HEK293T (cell line): Measurements from ENCODE around the gene ZMAT3.

Source experiments
- ARNT ChIP-seq: fragments of 450-650 bp; IDR thresholded peaks from 2 replicates; pipeline ENCODE4 v1.6.1; 2017; ENCODE audit warnings: mild to moderate bottlenecking
- BHLHE40 ChIP-seq: fragments of 450-650 bp; IDR thresholded peaks from 2 replicates; pipeline ENCODE4 v1.6.1; 2016; ENCODE audit warnings: mild to moderate bottlenecking, moderate library complexity, borderline replicate concordance
- CTBP1 ChIP-seq: fragments of 450-650 bp; IDR thresholded peaks from 2 replicates; pipeline ENCODE4 v1.6.1; 2016; ENCODE audit warnings: borderline replicate concordance
- HDGF ChIP-seq: fragments of 450-650 bp; IDR thresholded peaks from 2 replicates; pipeline ENCODE4 v1.6.1; 2017; ENCODE audit warnings: antibody characterized with exemption, borderline replicate concordance
- LEF1 ChIP-seq: fragments of 450-650 bp; IDR thresholded peaks from 2 replicates; pipeline ENCODE4 v1.6.1; 2017; ENCODE audit warnings: mild to moderate bottlenecking, borderline replicate concordance
- SP1 ChIP-seq: fragments of 450-650 bp; IDR thresholded peaks from 2 replicates; pipeline ENCODE4 v1.6.1; 2017
- SUZ12 ChIP-seq: fragments of 450-650 bp; IDR thresholded peaks from 2 replicates; pipeline ENCODE4 v1.6.1; 2016; ENCODE audit warnings: mild to moderate bottlenecking
- TARDBP ChIP-seq: fragments of 450-650 bp; IDR thresholded peaks from 2 replicates; pipeline ENCODE4 v1.6.1; 2016
- ZNF384 ChIP-seq: fragments of 450-650 bp; IDR thresholded peaks from 2 replicates; pipeline ENCODE4 v1.6.1; 2016
- TF ChIP-seq, protein P1 (sequence below): fragments of 450-650 bp; IDR thresholded peaks from 2 replicates; pipeline ENCODE4 v1.6.1; 2016

DNA sequence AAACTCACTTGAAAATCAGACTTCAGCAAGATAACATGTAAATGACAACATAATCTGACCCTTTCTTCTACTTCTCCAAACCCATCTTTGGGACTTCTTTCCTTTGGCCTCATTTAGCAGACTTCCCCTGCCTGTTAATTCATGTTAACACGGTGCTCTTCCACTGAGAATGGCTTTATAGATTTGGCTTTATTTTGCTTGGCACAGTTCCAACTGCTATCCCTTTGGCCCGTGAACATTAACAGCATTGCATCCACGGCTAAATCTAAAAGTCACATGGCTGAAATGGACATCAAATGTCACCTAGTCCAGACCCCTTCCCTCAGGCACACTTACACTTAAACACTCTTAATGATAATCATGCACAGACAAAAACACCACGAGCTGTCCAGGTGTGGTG is 3.8 kb downstream of the ZMAT3 start:
- TF ChIP-seq BHLHE40, result no peak
- no peak for TF ChIP-seq ARNT
- no peak for TF ChIP-seq LEF1
- TF ChIP-seq, protein P1, sequence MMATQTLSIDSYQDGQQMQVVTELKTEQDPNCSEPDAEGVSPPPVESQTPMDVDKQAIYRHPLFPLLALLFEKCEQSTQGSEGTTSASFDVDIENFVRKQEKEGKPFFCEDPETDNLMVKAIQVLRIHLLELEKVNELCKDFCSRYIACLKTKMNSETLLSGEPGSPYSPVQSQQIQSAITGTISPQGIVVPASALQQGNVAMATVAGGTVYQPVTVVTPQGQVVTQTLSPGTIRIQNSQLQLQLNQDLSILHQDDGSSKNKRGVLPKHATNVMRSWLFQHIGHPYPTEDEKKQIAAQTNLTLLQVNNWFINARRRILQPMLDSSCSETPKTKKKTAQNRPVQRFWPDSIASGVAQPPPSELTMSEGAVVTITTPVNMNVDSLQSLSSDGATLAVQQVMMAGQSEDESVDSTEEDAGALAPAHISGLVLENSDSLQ, result no peak
- TF ChIP-seq ZNF384, result no peak
- no peak for TF ChIP-seq TARDBP
- TF ChIP-seq SP1, result no peak
- TF ChIP-seq CTBP1, result no peak
- no peak for TF ChIP-seq HDGF
- TF ChIP-seq SUZ12, result no peak
